ENCODE measurements around the gene TWNK. TPM values are rescaled to one million over a fixed set of nuclear protein-coding genes. Genes with fewer than 3 reads are reported as not detected.

The TWNK gene
- total and polyA plus RNA-seq, 10 of the 15 experiments (the other 5 are each of a cell fraction or from before 2014, with no cell fraction given), result 13.6 to 32.8 (median 18.0) TPM

DNA sequence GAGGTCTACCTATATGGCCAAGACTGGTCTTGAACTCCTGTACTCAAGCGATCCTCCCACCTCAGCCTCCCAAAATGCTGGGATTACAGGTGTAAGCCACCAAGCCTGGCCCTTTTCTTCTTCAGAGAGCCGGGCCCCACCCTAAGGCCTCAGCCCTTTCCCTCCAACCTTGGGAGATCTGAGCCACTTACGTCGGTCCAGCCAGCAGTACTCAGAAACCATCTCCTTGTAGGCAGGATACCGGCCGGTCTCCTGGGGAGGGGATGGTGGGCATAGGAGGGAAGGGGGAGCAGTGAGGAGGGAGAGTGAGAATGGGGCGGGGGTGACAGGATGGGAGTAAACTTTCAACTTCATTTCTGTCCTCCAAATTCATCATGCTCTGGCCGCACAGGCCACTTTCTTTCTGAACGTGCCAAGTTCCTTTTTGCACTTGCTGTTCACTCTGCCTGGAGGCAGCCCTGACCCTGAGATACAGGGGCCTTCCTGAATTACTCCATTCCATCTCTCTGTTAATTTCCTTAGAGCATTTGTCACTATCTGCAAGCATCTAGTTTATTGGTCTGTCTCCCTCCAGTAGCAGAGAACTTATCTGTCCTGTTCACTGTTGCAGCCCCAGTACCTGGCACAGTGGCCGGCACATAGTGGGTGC lies 33.2 kb downstream of the TWNK start:
- no peaks in the 10 kb centered on the region for H3K79me2 ChIP-seq (ENCODE audit: control insufficient read depth, insufficient read depth, low read length)
- no peak overlapping the region for H3K4me2 ChIP-seq (ENCODE audit: control insufficient read depth, insufficient read depth)
- no peak overlapping the region for H3K27ac ChIP-seq (ENCODE audit: control insufficient read depth, insufficient read depth)
- H3K27me3 ChIP-seq (replicated peaks in 1 of 2; ENCODE audit: control insufficient read depth in 2 of 2, insufficient read depth in 2 of 2, low read length in 1 of 2), result peaks cover 10% of the 10 kb centered on the region in 2 experiments; a peak in 3 of 4 replicates
- peaks cover 9% of the 10 kb centered on the region for H3K4me1 ChIP-seq (ENCODE audit: control insufficient read depth, insufficient read depth, low read length)
- no peaks in the 10 kb centered on the region for H3K9me3 ChIP-seq (replicated peaks; ENCODE audit: control insufficient read depth, insufficient read depth, low read length)
- no peaks in the 10 kb centered on the region for H3K36me3 ChIP-seq (ENCODE audit: control insufficient read depth in 2 of 2, insufficient read depth in 2 of 2, low read length in 1 of 2)
- RAD21 ChIA-PET (ENCODE audit: unreplicated experiment), result interaction anchor here (1.8 kb wide), 1 partner anchor 47 kb away, joined by 8 read pairs; no protein-coding TSS in a partner anchor
- no peak overlapping the region for H3K9ac ChIP-seq (ENCODE audit: control insufficient read depth, insufficient read depth, low read length)
- FAIRE-seq (no peak), ATAC-seq (no peak), DNase-seq (ENCODE audit: low read depth, low spot score) (no peak)
- in situ Hi-C loops (cut with MboI), result no loop called here
- no peaks in the 10 kb centered on the region for H4K20me1 ChIP-seq (ENCODE audit: control insufficient read depth, insufficient read depth)
- BruUV-seq (replicated peaks), result no TSS peak
- POLR2A ChIA-PET, result interaction anchor here (0.6 kb wide), 1 partner anchor 170 kb away, joined by 3 read pairs; no protein-coding TSS in a partner anchor
- H2AFZ ChIP-seq (ENCODE audit: control insufficient read depth, low read depth, low read length), result no peak overlapping the region
- intact Hi-C loops (cut with micrococcal nuclease; ENCODE audit: unreplicated experiment), result no loop called here
- WGBS (ENCODE audit: insufficient coverage, insufficient replicate concordance, low lambda C conversion rate, missing lambda C conversion rate), result 64% methylated on average over 10 of the region's 10 CpGs
- SMC1A ChIA-PET (ENCODE audit: uncharacterized antibody, unreplicated experiment), result no interaction called here
- CTCF ChIA-PET, result interaction anchor here (3.7 to 4.7 kb wide), 2 partner anchors 30 to 48 kb away, joined by 28 to 30 read pairs; no protein-coding TSS in a partner anchor
- no peak overlapping the region for H3K4me3 ChIP-seq
- no peak for TF ChIP-seq ASH2L (IDR thresholded peaks at IDR 0.05; ENCODE audit: borderline replicate concordance, low read depth)
- no peak for TF ChIP-seq LARP7 (IDR thresholded peaks at IDR 0.05)
- no peak for TF ChIP-seq WRNIP1 (IDR thresholded peaks at IDR 0.05; ENCODE audit: borderline replicate concordance, low read depth, low read length)
- TF ChIP-seq, protein P1, sequence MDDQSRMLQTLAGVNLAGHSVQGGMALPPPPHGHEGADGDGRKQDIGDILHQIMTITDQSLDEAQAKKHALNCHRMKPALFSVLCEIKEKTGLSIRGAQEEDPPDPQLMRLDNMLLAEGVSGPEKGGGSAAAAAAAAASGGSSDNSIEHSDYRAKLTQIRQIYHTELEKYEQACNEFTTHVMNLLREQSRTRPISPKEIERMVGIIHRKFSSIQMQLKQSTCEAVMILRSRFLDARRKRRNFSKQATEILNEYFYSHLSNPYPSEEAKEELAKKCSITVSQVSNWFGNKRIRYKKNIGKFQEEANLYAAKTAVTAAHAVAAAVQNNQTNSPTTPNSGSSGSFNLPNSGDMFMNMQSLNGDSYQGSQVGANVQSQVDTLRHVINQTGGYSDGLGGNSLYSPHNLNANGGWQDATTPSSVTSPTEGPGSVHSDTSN (IDR thresholded peaks at IDR 0.05; ENCODE audit: insufficient replicate concordance, low read depth, low read length), result no peak
- TF ChIP-seq MXI1 (IDR thresholded peaks at IDR 0.05; ENCODE audit: low read depth, low read length), result no peak
- TF ChIP-seq, protein P2, sequence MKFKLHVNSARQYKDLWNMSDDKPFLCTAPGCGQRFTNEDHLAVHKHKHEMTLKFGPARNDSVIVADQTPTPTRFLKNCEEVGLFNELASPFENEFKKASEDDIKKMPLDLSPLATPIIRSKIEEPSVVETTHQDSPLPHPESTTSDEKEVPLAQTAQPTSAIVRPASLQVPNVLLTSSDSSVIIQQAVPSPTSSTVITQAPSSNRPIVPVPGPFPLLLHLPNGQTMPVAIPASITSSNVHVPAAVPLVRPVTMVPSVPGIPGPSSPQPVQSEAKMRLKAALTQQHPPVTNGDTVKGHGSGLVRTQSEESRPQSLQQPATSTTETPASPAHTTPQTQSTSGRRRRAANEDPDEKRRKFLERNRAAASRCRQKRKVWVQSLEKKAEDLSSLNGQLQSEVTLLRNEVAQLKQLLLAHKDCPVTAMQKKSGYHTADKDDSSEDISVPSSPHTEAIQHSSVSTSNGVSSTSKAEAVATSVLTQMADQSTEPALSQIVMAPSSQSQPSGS (IDR thresholded peaks at IDR 0.05; ENCODE audit: low read length), result no peak
- TF ChIP-seq, protein P3, sequence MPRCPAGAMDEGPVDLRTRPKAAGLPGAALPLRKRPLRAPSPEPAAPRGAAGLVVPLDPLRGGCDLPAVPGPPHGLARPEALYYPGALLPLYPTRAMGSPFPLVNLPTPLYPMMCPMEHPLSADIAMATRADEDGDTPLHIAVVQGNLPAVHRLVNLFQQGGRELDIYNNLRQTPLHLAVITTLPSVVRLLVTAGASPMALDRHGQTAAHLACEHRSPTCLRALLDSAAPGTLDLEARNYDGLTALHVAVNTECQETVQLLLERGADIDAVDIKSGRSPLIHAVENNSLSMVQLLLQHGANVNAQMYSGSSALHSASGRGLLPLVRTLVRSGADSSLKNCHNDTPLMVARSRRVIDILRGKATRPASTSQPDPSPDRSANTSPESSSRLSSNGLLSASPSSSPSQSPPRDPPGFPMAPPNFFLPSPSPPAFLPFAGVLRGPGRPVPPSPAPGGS (IDR thresholded peaks at IDR 0.05; ENCODE audit: borderline replicate concordance, insufficient read depth, low read depth, low read length, poor library complexity, severe bottlenecking), result no peak
- TF ChIP-seq, protein P4, sequence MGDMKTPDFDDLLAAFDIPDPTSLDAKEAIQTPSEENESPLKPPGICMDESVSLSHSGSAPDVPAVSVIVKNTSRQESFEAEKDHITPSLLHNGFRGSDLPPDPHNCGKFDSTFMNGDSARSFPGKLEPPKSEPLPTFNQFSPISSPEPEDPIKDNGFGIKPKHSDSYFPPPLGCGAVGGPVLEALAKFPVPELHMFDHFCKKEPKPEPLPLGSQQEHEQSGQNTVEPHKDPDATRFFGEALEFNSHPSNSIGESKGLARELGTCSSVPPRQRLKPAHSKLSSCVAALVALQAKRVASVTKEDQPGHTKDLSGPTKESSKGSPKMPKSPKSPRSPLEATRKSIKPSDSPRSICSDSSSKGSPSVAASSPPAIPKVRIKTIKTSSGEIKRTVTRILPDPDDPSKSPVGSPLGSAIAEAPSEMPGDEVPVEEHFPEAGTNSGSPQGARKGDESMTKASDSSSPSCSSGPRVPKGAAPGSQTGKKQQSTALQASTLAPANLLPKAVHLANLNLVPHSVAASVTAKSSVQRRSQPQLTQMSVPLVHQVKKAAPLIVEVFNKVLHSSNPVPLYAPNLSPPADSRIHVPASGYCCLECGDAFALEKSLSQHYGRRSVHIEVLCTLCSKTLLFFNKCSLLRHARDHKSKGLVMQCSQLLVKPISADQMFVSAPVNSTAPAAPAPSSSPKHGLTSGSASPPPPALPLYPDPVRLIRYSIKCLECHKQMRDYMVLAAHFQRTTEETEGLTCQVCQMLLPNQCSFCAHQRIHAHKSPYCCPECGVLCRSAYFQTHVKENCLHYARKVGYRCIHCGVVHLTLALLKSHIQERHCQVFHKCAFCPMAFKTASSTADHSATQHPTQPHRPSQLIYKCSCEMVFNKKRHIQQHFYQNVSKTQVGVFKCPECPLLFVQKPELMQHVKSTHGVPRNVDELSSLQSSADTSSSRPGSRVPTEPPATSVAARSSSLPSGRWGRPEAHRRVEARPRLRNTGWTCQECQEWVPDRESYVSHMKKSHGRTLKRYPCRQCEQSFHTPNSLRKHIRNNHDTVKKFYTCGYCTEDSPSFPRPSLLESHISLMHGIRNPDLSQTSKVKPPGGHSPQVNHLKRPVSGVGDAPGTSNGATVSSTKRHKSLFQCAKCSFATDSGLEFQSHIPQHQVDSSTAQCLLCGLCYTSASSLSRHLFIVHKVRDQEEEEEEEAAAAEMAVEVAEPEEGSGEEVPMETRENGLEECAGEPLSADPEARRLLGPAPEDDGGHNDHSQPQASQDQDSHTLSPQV (IDR thresholded peaks at IDR 0.05), result no peak
- no peak for TF ChIP-seq FOS (IDR thresholded peaks at IDR 0.05; ENCODE audit: borderline replicate concordance, extremely low read depth, insufficient read length)
- TF ChIP-seq, protein P5, sequence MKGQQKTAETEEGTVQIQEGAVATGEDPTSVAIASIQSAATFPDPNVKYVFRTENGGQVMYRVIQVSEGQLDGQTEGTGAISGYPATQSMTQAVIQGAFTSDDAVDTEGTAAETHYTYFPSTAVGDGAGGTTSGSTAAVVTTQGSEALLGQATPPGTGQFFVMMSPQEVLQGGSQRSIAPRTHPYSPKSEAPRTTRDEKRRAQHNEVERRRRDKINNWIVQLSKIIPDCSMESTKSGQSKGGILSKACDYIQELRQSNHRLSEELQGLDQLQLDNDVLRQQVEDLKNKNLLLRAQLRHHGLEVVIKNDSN (IDR thresholded peaks at IDR 0.05; ENCODE audit: borderline replicate concordance, extremely low read length, insufficient read depth, low read depth, low read length), result no peak
- TF ChIP-seq SIX5 (IDR thresholded peaks at IDR 0.05; ENCODE audit: low read depth, low read length, severe bottlenecking), result no peak
- TF ChIP-seq KAT2A (conservative IDR thresholded peaks at IDR 0.05; ENCODE audit: control insufficient read depth, low read depth, low read length), result no peak
